HEK293 (cell line): ENCODE data around the gene TAOK3.
A peak's percentile ranks its signal among the peaks of the same experiment; 100 is the strongest.

Experiments used
- BCL6B ChIP-seq: fragments of 450-650 bp; formaldehyde crosslinking; IDR thresholded peaks from 2 replicates; pipeline ENCODE4 v1.5.1; 2017; ENCODE audit warnings: missing biosample characterization, missing genetic modification characterization
- CTCF ChIP-seq: fragments of 450-650 bp; formaldehyde crosslinking; IDR thresholded peaks from 2 replicates; pipeline ENCODE4 v1.5.1; 2016; ENCODE audit warnings: missing biosample characterization, missing genetic modification characterization
- PRDM2 ChIP-seq: fragments of 450-650 bp; formaldehyde crosslinking; IDR thresholded peaks from 2 replicates; pipeline ENCODE4 v1.5.1; 2016; ENCODE audit warnings: missing biosample characterization, missing genetic modification characterization, borderline replicate concordance
- PRDM4 ChIP-seq: fragments of 450-650 bp; formaldehyde crosslinking; IDR thresholded peaks from 2 replicates; pipeline ENCODE4 v1.5.1; 2017; ENCODE audit warnings: missing biosample characterization, missing genetic modification characterization
- SP7 ChIP-seq: fragments of 450-650 bp; formaldehyde crosslinking; IDR thresholded peaks from 2 replicates; pipeline ENCODE4 v1.5.1; 2016; ENCODE audit warnings: missing biosample characterization, missing genetic modification characterization
- ZFP41 ChIP-seq: fragments of 450-650 bp; formaldehyde crosslinking; IDR thresholded peaks from 2 replicates; pipeline ENCODE4 v1.5.1; 2016; ENCODE audit warnings: missing biosample characterization, missing genetic modification characterization, borderline replicate concordance
- ZIC2 ChIP-seq: fragments of 450-650 bp; formaldehyde crosslinking; IDR thresholded peaks from 2 replicates; pipeline ENCODE4 v1.5.1; 2016; ENCODE audit warnings: missing biosample characterization, missing genetic modification characterization
- ZNF133 ChIP-seq: fragments of 450-650 bp; formaldehyde crosslinking; IDR thresholded peaks from 2 replicates; pipeline ENCODE4 v1.5.1; 2016; ENCODE audit warnings: missing biosample characterization, missing genetic modification characterization
- ZNF169 ChIP-seq: fragments of 450-650 bp; formaldehyde crosslinking; IDR thresholded peaks from 2 replicates; pipeline ENCODE4 v1.5.1; 2016; ENCODE audit warnings: missing biosample characterization, missing genetic modification characterization
- ZNF19 ChIP-seq: fragments of 450-650 bp; formaldehyde crosslinking; IDR thresholded peaks from 2 replicates; pipeline ENCODE4; 2016; ENCODE audit warnings: missing biosample characterization, missing genetic modification characterization, low read depth
- ZNF2 ChIP-seq: fragments of 450-650 bp; formaldehyde crosslinking; IDR thresholded peaks from 2 replicates; pipeline ENCODE4 v1.5.1; 2016; ENCODE audit warnings: missing biosample characterization, missing genetic modification characterization
- ZNF223 ChIP-seq: fragments of 450-650 bp; formaldehyde crosslinking; IDR thresholded peaks from 2 replicates; pipeline ENCODE4 v1.5.1; 2016; ENCODE audit warnings: missing biosample characterization, missing genetic modification characterization
- ZNF266 ChIP-seq: fragments of 450-650 bp; formaldehyde crosslinking; IDR thresholded peaks from 2 replicates; pipeline ENCODE4 v1.5.1; 2016; ENCODE audit warnings: missing biosample characterization, missing genetic modification characterization, low read depth
- ZNF394 ChIP-seq: fragments of 450-650 bp; formaldehyde crosslinking; IDR thresholded peaks from 2 replicates; pipeline ENCODE4 v1.5.1; 2016; ENCODE audit warnings: missing biosample characterization, missing genetic modification characterization, mild to moderate bottlenecking, moderate library complexity, borderline replicate concordance
- ZNF596 ChIP-seq: fragments of 450-650 bp; IDR thresholded peaks from 2 replicates; pipeline ENCODE4 v1.5.0; 2018; ENCODE audit warnings: missing biosample characterization, mild to moderate bottlenecking, missing genetic modification characterization, moderate library complexity
- ZNF654 ChIP-seq: fragments of 450-650 bp; formaldehyde crosslinking; IDR thresholded peaks from 2 replicates; pipeline ENCODE4 v1.5.1; 2016; ENCODE audit warnings: low read depth, missing biosample characterization, missing genetic modification characterization
- ZNF670 ChIP-seq: fragments of 450-650 bp; formaldehyde crosslinking; IDR thresholded peaks from 2 replicates; pipeline ENCODE4 v1.5.1; 2016; ENCODE audit warnings: missing biosample characterization, missing genetic modification characterization, low read depth
- ZNF76 ChIP-seq: fragments of 450-650 bp; formaldehyde crosslinking; IDR thresholded peaks from 2 replicates; pipeline ENCODE4; 2016; ENCODE audit warnings: low read depth, missing biosample characterization, missing genetic modification characterization, borderline replicate concordance
- ZNF837 ChIP-seq: fragments of 450-650 bp; formaldehyde crosslinking; IDR thresholded peaks from 2 replicates; pipeline ENCODE4 v1.5.1; 2016; ENCODE audit warnings: missing biosample characterization, missing genetic modification characterization
- ZXDB ChIP-seq: fragments of 450-650 bp; formaldehyde crosslinking; IDR thresholded peaks from 2 replicates; pipeline ENCODE4 v1.5.1; 2016; ENCODE audit warnings: missing biosample characterization, missing genetic modification characterization
- TF ChIP-seq, protein P1 (sequence below): fragments of 450-650 bp; formaldehyde crosslinking; IDR thresholded peaks from 2 replicates; pipeline ENCODE4 v1.5.1; 2016; ENCODE audit warnings: missing biosample characterization, missing genetic modification characterization
- TF ChIP-seq, protein P2 (sequence below): fragments of 450-650 bp; formaldehyde crosslinking; IDR thresholded peaks from 2 replicates; pipeline ENCODE4 v1.5.1; 2016; ENCODE audit warnings: missing biosample characterization, missing genetic modification characterization

TAOK3 gene

DNA sequence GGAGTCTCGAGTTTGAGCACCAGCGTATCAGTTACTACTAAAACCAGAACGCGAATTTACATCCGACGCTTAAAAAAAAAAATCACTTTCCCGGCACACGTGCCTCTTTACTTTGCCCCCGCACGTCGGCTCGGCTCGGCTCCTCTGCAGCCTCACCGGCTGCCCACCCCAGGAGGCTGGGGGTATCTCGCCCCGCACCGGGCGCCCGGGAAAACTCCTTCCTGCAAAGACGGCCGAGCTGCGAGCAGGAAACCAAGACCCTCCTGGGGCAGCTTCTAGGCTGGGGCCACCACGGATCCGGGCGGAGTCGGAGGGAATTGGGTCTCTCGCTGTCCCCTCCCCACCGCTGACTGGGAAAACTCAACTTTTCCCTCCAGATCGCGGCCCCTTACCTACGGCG, 269.5 kb downstream of the TAOK3 start (continued):
- TF ChIP-seq ZNF654 (tag by site-specific recombination) (no peak), ZXDB (tag by site-specific recombination) (no peak), ZNF76 (tag by site-specific recombination) (no peak), ZNF19 (no peak), ZNF223 (tag by site-specific recombination) (no peak), ZNF670 (tag by site-specific recombination) (no peak), PRDM4 (tag by site-specific recombination) (peak; percentile 2; the same call in 1 of the 2 replicates), ZNF394 (tag by site-specific recombination) (no peak), BCL6B (tag by site-specific recombination) (no peak), ZNF596 (tag by site-specific recombination) (no peak), ZNF169 (tag by site-specific recombination) (no peak), CTCF (no peak), ZNF2 (tag by site-specific recombination) (no peak), ZFP41 (tag by site-specific recombination) (no peak), ZNF266 (tag by site-specific recombination) (no peak), ZIC2 (tag by site-specific recombination) (no peak), PRDM2 (tag by site-specific recombination) (peak; percentile 24; the same call in 1 of the 2 replicates), ZNF837 (tag by site-specific recombination) (no peak), SP7 (tag by site-specific recombination) (no peak), ZNF133 (tag by site-specific recombination) (no peak)
- TF ChIP-seq, protein P1, sequence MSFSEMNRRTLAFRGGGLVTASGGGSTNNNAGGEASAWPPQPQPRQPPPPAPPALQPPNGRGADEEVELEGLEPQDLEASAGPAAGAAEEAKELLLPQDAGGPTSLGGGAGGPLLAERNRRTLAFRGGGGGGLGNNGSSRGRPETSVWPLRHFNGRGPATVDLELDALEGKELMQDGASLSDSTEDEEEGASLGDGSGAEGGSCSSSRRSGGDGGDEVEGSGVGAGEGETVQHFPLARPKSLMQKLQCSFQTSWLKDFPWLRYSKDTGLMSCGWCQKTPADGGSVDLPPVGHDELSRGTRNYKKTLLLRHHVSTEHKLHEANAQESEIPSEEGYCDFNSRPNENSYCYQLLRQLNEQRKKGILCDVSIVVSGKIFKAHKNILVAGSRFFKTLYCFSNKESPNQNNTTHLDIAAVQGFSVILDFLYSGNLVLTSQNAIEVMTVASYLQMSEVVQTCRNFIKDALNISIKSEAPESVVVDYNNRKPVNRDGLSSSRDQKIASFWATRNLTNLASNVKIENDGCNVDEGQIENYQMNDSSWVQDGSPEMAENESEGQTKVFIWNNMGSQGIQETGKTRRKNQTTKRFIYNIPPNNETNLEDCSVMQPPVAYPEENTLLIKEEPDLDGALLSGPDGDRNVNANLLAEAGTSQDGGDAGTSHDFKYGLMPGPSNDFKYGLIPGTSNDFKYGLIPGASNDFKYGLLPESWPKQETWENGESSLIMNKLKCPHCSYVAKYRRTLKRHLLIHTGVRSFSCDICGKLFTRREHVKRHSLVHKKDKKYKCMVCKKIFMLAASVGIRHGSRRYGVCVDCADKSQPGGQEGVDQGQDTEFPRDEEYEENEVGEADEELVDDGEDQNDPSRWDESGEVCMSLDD: no peak
- TF ChIP-seq, protein P2, sequence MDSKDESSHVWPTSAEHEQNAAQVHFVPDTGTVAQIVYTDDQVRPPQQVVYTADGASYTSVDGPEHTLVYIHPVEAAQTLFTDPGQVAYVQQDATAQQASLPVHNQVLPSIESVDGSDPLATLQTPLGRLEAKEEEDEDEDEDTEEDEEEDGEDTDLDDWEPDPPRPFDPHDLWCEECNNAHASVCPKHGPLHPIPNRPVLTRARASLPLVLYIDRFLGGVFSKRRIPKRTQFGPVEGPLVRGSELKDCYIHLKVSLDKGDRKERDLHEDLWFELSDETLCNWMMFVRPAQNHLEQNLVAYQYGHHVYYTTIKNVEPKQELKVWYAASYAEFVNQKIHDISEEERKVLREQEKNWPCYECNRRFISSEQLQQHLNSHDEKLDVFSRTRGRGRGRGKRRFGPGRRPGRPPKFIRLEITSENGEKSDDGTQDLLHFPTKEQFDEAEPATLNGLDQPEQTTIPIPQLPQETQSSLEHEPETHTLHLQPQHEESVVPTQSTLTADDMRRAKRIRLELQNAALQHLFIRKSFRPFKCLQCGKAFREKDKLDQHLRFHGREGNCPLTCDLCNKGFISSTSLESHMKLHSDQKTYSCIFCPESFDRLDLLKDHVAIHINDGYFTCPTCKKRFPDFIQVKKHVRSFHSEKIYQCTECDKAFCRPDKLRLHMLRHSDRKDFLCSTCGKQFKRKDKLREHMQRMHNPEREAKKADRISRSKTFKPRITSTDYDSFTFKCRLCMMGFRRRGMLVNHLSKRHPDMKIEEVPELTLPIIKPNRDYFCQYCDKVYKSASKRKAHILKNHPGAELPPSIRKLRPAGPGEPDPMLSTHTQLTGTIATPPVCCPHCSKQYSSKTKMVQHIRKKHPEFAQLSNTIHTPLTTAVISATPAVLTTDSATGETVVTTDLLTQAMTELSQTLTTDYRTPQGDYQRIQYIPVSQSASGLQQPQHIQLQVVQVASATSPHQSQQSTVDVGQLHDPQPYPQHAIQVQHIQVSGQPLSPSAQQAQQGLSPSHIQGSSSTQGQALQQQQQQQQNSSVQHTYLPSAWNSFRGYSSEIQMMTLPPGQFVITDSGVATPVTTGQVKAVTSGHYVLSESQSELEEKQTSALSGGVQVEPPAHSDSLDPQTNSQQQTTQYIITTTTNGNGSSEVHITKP (tag by site-specific recombination): peak; percentile 92
